Endodermal cell (in vitro differentiated cells): ENCODE measurements around the gene DTNA. TPM values are rescaled to one million over a fixed set of nuclear protein-coding genes. Genes with fewer than 3 reads are reported as not detected.
"Not testable (repeated sequence)": the region's sequence is repeated elsewhere in the genome, so short reads cannot be mapped to it uniquely, and the experiment has no call there.

ENCODE experiments used
- DNase-seq: peaks from one replicate; pipeline ENCODE4 v3.0.0-alpha.2; 2017
- H3K27ac ChIP-seq: 2 replicates; pipeline ENCODE4 v1.5.1; 2013; ENCODE audit warnings: mild to moderate bottlenecking, low read depth, low read length, moderate library complexity
- H3K27me3 ChIP-seq: 2 replicates; pipeline ENCODE4 v1.6.1; 2013; ENCODE audit warnings: mild to moderate bottlenecking, low read length, moderate library complexity; ENCODE audit not compliant: insufficient read depth, control insufficient read depth, poor library complexity, severe bottlenecking
- H3K36me3 ChIP-seq: 2 replicates; pipeline ENCODE4 v1.7.0; 2013; ENCODE audit warnings: mild to moderate bottlenecking, low read length, moderate library complexity; ENCODE audit not compliant: control insufficient read depth, insufficient read depth
- H3K4me1 ChIP-seq: one replicate; pipeline ENCODE4 v1.7.0; 2013; ENCODE audit warnings: low read length; ENCODE audit not compliant: control insufficient read depth, insufficient read depth
- H3K4me3 ChIP-seq: 2 replicates; pipeline ENCODE4 v1.5.1; 2013; ENCODE audit warnings: mild to moderate bottlenecking, low read length, moderate library complexity
- H3K9ac ChIP-seq: 2 replicates; pipeline ENCODE4 v1.6.1; 2013; ENCODE audit warnings: mild to moderate bottlenecking, low read length, moderate library complexity; ENCODE audit not compliant: poor library complexity, severe bottlenecking; ENCODE audit errors: extremely low read depth
- H3K9me3 ChIP-seq: 2 replicates; pipeline ENCODE4 v1.6.1; 2013; ENCODE audit warnings: mild to moderate bottlenecking, low read length, moderate library complexity; ENCODE audit not compliant: control insufficient read depth
- H3K27ac Mint-ChIP-seq: 2 replicates; pipeline ENCODE4 v1.8.0; 2020; ENCODE audit warnings: mixed read lengths
- H3K27me3 Mint-ChIP-seq: 2 replicates; pipeline ENCODE4 v1.8.0; 2021; ENCODE audit warnings: mild to moderate bottlenecking, mixed read lengths; ENCODE audit not compliant: insufficient read depth
- H3K36me3 Mint-ChIP-seq: 2 replicates; pipeline ENCODE4 v1.8.0; 2020; ENCODE audit warnings: low read depth, mixed read lengths
- H3K4me1 Mint-ChIP-seq: 2 replicates; pipeline ENCODE4 v1.8.0; 2020; ENCODE audit warnings: mixed read lengths
- H3K4me3 Mint-ChIP-seq: 2 replicates; pipeline ENCODE4 v1.8.0; 2020; ENCODE audit warnings: mild to moderate bottlenecking, moderate library complexity, mixed read lengths
- H3K9me3 Mint-ChIP-seq: 2 replicates; pipeline ENCODE4 v1.8.0; 2020; ENCODE audit warnings: mild to moderate bottlenecking, mixed read lengths
- WGBS, 2 experiments: methylation state at CpG; one replicate each; pipeline versions ENCODE4 v1.1.5 to v1.1.7; 2013; ENCODE audit warnings: missing lambda C conversion rate in 2 of 2, mixed read lengths in 1 of 2; ENCODE audit not compliant: insufficient coverage in 1 of 2, insufficient read length in 1 of 2; 5-methylcytosine and 5-hydroxymethylcytosine counted together
- total RNA-seq, 2 donors: library from RNA; stranded (reverse); fragmentation: NEBNext Ultra II Directional in 1 of 2; extraction: Animal tissue kit (Norgen Biotek cat#: 25700) in 1 of 2; gene quantifications; 2 replicates in 1 of 2; 3 replicates in 1 of 2; pipeline ENCODE4 v1.2.1, GENCODE V29; 2021
- TF ChIP-seq, protein P1 (sequence below): fragments of 200-600 bp; sonication (generic); conservative IDR thresholded peaks from 2 replicates; pipeline ENCODE4 v1.5.0; 2021; ENCODE audit warnings: antibody characterized with exemption, mild to moderate bottlenecking

DTNA gene
- total RNA-seq, 2 donors from 2014 or later = 45.6 to 51.6 TPM

GRCh38 chr18:34911661-34912384 lies 201.7 kb downstream of the DTNA start:
- no peaks in the 10 kb centered on the region for H3K36me3 Mint-ChIP-seq
- Histone ChIP-seq H3K36me3 (no peaks in the 10 kb centered on the region), H3K27me3 (no peaks in the 10 kb centered on the region), H3K4me1 (no peaks in the 10 kb centered on the region), H3K4me3 (no peak overlapping the region), H3K9ac (no peak overlapping the region), H3K27ac (no peak overlapping the region), H3K9me3 (peaks cover 2% of the 10 kb centered on the region)
- whole genome bisulfite sequencing, 2 experiments = 95 to 100% methylated on average over 1 to 3 of the region's 3 CpGs
- DNase-seq = no peak
- no peak overlapping the region for H3K27ac Mint-ChIP-seq
- H3K4me1 Mint-ChIP-seq = peaks cover 14% of the 10 kb centered on the region
- TF ChIP-seq, protein P1, sequence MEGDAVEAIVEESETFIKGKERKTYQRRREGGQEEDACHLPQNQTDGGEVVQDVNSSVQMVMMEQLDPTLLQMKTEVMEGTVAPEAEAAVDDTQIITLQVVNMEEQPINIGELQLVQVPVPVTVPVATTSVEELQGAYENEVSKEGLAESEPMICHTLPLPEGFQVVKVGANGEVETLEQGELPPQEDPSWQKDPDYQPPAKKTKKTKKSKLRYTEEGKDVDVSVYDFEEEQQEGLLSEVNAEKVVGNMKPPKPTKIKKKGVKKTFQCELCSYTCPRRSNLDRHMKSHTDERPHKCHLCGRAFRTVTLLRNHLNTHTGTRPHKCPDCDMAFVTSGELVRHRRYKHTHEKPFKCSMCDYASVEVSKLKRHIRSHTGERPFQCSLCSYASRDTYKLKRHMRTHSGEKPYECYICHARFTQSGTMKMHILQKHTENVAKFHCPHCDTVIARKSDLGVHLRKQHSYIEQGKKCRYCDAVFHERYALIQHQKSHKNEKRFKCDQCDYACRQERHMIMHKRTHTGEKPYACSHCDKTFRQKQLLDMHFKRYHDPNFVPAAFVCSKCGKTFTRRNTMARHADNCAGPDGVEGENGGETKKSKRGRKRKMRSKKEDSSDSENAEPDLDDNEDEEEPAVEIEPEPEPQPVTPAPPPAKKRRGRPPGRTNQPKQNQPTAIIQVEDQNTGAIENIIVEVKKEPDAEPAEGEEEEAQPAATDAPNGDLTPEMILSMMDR = no peak
- no peak overlapping the region for H3K4me3 Mint-ChIP-seq
- no peaks in the 10 kb centered on the region for H3K27me3 Mint-ChIP-seq
- no peaks in the 10 kb centered on the region for H3K9me3 Mint-ChIP-seq

DNA sequence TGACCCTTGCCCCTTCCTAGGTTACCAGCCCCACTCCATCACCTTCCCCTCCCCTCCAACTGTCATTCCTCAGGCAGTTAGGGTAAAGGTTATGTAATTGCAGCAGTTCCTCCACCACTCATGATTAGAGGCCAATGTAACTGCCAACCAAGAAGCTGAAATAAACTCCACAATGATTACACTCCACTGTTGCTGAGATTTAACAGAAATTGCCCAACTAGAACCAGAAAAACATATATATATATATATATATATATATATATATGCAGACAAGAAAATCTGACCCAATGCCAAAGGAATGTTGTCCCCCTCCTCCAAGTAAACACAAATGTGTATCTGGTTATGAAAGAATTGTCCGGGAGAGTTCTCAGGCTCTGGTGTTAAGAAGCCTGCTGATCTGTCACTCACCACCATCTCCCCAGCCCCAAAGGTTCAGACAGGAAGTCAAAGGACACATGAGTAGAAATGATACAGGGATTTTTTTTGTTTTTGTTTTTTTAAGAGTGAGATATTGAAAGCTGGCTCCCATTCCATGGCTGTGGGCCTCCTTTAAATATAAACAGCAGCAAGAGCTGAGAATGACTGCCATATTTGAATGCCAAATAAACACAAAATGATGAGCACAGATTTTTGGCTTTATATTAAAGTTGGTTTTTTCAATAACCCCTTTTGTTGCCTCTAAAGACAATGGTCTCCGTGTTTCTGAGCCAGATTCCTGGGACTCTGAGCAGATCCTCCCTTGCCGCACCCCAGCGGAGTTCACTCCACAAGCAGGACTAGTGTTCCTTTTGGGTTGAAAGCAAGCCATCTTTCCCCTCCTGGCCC lies 204.0 kb downstream of the DTNA start:
- H3K9ac ChIP-seq = no peak overlapping the region
- peak overlapping the region; percentile 69 for H3K27ac ChIP-seq
- Mint-ChIP-seq H3K27ac (peak overlapping the region; percentile 77), H3K27me3 (no peaks in the 10 kb centered on the region), H3K36me3 (no peaks in the 10 kb centered on the region), H3K9me3 (no peaks in the 10 kb centered on the region), H3K4me1 (peaks cover 17% of the 10 kb centered on the region), H3K4me3 (no peak overlapping the region)
- no peaks in the 10 kb centered on the region for H3K9me3 ChIP-seq
- H3K4me3 ChIP-seq = no peak overlapping the region
- WGBS, 2 experiments = 85 to 90% methylated on average over 3 to 4 of the region's 4 CpGs
- no peak for DNase-seq
- H3K27me3 ChIP-seq = no peaks in the 10 kb centered on the region
- TF ChIP-seq, protein P1 = no peak
- no peaks in the 10 kb centered on the region for H3K4me1 ChIP-seq
- H3K36me3 ChIP-seq = no peaks in the 10 kb centered on the region

- no peaks in the 10 kb centered on the region for H3K27me3 Mint-ChIP-seq
- no peak overlapping the region for H3K4me3 Mint-ChIP-seq
- TF ChIP-seq, protein P1 = no peak
These were observed 204.9 kb downstream of the DTNA start for GRCh38 chr18:34915046-34915445.

GRCh38 chr18:34916539-34916938 lies 206.4 kb downstream of the DTNA start:
- not testable (repeated sequence) for H3K27me3 Mint-ChIP-seq, H3K36me3 Mint-ChIP-seq, H3K36me3 ChIP-seq, H3K27me3 ChIP-seq, H3K4me3 Mint-ChIP-seq, H3K9me3 ChIP-seq, H3K4me3 ChIP-seq, H3K9ac ChIP-seq, DNase-seq, H3K27ac ChIP-seq, H3K4me1 ChIP-seq, H3K9me3 Mint-ChIP-seq, H3K27ac Mint-ChIP-seq
- peaks cover 18% of the 10 kb centered on the region for H3K4me1 Mint-ChIP-seq
- 92 to 100% methylated on average over 2 to 5 of the region's 7 CpGs for WGBS, 2 experiments

More at GRCh38 chr18:34915046-34915445, 204.9 kb downstream of the DTNA start:
- 89 to 100% methylated on average over 3 of the region's 3 CpGs for WGBS, 2 experiments
- no peaks in the 10 kb centered on the region for H3K4me1 ChIP-seq
- no peaks in the 10 kb centered on the region for H3K36me3 ChIP-seq
- H3K9ac ChIP-seq = no peak overlapping the region
- Mint-ChIP-seq H3K27ac (no peak overlapping the region), H3K9me3 (no peaks in the 10 kb centered on the region), H3K4me1 (peaks cover 19% of the 10 kb centered on the region), H3K36me3 (no peaks in the 10 kb centered on the region)
- no peaks in the 10 kb centered on the region for H3K27me3 ChIP-seq
- no peak overlapping the region for H3K4me3 ChIP-seq
- no peak for DNase-seq
- H3K9me3 ChIP-seq = no peaks in the 10 kb centered on the region
- H3K27ac ChIP-seq = no peak overlapping the region
